Medulla oblongata (tissue), 1 donor: ENCODE measurements around the gene TEN1.
A peak's percentile ranks its signal among the peaks of the same experiment; 100 is the strongest.

ENCODE experiments used
- DNase-seq: peaks from one replicate; pipeline ENCODE4 v3.0.0-alpha.2; 2015; ENCODE audit errors: extremely low spot score

The TEN1 gene

GRCh38 chr17:75976175-75976848, 2.7 kb upstream of the TEN1 start:
- DNase-seq: no peak

DNA sequence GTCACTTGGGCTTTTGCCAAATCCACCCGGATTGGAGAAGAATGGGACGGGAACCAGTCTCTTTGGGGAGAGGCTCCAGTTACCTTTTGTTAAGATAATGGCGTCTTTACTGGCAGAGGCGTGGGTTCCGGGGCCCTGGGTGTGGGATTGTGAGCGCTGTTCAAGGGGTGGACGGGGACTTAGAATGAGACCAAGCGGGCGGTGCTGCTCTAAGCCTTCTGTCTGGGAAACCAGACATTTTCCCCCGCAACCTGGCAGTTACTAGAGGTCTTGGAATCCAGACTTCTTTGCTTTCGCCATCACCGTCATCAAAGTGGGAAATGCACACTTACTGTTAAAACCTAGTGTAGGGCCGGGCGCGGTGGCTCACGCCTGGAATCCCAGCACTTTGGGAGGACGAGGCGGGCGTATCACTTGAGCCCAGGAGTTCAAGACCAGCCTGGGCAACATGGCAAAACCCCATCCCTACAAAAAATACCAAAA, 706 bp downstream of the TEN1 start:
- no peak for DNase-seq

DNA sequence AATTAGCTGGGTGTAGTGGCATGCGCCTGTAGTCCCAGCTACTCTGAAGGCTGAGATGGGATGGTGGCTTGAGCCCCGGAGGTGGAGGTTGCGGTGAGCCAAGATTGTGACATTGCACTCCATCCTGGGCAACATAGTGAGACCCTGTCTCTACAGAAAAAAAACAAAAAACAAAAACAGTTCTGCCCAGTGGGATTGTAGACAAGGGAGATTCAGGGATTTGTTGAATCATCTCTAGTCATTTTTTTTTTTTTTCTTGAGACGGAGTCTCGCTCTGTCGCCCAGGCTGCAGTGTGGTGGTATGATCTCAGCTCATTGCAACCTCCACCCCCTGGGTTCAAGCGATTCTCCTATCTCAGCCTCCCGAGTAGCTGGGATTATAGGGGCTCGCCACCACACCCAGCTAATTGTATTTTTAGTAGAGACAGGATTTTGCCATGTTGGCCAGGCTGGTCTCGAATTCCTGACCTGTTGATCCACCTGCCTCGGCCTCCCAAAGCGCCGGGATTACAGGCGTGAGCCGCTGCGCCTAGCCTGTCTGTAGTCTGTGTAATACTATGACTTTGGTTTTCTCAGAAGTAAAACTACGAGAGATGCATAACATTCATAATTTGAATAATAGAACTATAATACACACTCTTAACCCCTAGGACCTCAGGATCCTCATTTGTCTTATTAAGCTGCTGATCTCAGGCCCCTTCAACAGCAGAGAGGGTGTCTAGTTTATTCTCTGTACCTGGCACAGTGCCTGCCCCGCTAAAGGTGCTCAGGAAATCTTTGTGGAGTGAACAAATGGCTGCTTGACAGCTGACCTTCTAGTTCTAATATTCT, 1.4 kb downstream of the TEN1 start:
- DNase-seq: no peak

DNA sequence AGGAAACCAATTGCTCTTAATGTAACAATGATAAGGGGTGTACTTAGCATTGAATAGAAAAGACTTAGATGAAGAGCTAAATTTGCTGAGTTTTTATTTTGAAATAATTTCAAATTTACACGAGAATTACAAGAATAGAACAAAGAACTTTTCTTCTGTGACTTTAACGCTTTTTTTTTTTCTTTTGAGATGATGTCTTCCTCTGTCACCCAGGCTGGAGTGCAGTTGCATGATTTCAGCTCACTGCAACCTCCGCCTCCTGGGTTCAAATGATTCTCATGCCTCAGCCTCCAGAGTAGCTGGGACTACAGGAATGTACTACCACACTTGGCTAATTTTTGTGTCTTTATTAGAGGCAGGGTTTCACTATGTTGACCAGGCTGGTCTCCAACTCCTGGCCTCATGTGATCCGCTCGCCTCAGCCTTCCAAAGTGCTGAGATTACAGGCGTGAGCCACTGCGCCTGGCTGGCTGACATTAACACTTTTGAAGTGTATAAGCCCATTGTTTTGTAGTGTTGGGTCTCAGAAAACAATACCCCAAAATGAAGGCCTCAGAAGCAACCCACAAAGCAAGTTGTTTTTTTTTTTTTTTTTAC, 2.1 kb downstream of the TEN1 start:
- no peak for DNase-seq

DNA sequence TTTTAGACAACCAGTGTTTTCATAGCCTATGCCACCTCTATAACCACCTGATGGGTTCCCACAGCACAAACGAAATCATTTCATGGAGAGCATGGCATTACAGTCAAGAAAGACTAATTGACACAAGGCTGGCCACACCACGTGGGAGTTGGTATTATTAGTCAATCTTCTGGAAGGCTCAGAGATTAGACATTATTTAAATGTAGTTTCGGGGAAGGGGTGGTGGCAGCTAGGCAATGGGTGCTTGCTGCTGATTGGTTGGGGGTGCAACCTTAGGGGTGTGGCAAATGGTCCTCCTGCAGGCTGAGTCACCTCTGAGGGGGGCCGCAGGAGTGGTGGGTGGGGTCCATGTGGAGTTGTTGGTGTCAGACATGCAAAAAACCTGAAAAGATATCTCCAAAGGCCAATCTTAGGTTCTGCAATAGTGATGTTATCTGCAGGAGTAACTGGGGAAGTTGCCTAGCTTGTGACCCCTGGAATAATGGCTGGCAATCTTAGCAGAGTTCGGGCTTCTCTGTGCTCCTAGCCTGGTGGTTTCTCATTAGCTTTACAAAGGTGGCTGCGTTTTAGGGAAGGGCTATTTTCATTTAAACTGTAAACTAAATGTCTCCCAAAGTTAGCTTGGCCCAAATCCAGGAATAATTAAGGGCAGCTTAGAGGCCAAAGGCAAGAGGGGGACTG, 4.6 kb downstream of the TEN1 start:
- no peak for DNase-seq

DNA sequence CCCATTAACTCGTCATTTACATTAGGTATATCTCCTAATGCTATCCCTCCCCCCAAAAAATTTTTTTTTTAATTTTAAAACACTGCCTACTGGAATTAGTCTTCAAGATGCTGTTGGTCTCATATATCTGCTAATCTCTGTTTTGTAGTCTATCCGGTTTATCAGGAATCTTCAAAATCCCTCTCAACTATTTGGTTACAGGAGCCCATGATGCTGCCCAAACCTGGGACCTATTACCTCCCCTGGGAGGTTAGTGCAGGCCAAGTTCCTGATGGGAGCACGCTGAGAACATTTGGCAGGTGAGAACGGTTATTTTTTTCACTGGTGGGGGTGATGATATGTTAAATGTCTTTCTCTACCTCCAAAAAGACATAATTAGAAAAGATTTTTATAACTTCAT, 6.9 kb downstream of the TEN1 start:
- no peak for DNase-seq

GRCh38 chr17:75987041-75987440, 8.0 kb downstream of the TEN1 start:
- no peak for DNase-seq

- DNase-seq: no peak
These were observed 12.4 kb downstream of the TEN1 start for GRCh38 chr17:75991396-75991795.

- no peak for DNase-seq
These were observed 15.8 kb downstream of the TEN1 start for GRCh38 chr17:75994802-75995370.

DNA sequence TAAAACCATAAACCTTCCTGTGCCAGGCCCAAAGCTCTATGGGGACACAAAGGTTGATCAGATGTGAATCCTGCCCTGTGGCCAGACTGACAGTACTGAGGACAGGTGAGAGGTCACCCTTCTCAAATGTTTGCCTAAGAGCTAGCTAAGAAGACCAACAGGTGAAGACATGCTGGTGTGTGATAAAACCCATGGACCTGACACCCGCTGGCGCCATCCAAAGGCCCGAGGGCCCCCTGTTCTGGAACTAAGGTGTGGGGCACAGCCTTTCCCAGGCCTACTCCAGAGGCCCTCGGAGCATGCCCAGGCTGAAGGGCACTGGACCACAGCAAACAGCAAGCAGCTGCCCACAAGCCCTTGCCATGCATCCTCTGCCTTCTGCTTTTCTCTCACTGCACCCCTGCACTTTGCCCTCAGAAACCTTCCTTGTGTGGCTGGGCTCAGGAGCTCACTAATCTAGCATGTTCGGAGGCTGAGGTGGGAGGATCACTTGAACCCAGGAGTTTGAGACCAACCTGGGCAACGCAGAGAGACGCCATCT, 16.4 kb downstream of the TEN1 start:
- no peak for DNase-seq

DNA sequence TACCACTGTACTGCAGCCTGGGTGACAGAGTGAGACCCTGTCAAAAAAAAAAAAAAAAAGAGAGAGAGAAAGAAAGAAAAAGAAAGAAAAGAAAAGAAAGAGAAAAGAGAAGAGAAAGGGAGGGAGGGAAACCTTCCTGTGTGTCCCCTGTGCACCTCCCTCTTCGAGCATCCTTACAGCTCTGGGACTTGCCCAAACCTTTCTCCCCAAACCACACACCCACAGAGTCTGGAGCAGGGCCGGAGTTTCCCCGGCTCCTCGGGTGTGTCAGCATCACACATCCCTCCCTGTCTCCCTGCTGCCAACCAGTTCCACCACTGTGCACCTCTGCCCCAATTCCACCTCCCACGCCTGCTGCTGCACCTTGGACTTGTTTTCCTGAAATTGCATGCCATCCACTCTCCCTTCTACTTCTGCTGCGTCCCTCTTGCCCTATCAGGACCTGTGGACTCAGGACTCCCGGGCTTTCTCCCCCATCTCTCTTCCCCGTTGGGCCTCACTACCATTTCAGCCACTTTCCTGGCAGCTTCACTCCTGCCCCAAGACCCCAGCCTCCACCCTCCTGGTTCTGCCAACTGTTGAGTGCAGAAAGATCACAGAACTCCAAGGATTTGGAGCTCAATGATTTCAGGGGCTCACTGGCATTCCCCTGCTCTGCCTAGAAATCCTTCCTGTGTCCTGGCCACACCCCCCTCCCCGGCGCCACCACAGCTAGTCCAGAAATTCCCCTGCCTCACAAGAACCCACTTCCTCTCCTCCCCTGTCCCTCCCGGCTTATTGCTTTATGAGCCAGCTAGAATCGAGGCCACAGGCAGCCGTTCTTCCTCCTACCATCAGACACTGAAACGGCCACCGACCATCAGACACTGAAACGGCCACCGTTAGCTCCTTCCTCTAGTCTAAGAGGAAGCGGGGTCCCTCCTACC, 17.9 kb downstream of the TEN1 start:
- DNase-seq: peak; percentile 48

GRCh38 chr17:75998327-75998795, 19.3 kb downstream of the TEN1 start:
- no peak for DNase-seq

DNA sequence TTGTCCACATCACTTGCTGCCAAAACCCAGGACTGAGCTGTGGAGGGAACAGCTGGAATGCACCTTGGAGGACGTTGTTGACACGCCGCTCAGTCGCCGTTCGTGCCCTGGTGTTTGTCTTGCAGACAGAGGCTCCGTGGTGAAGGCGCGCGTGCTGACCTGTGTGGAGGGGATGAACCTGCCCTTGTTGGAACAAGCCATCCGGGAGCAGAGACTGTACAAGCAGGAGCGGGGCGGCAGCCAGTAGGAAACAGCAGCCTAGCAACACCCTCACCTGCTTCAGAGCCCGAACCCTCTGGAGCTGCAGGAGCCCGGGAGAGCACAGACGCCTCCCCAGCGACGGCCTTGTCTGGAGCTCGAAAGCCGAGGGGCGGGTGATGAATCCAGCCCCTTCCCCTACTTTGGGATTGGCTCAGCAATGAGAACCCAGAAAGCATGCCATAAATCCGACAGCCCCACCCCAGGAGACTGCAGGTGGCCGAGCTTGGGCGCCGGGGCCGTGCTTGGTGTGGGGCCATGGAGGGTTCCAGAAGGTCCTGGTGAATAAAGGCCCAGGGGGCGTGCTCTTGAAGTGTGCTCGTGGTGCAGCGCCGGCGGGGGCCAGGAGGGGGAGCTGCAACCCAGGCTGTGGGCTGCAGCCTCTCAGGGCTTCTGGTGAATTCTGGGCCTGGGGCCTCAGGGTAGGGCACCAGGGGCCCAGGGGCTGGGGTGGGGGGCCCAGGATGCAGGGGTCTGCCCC, 21.1 kb downstream of the TEN1 start:
- no peak for DNase-seq

DNA sequence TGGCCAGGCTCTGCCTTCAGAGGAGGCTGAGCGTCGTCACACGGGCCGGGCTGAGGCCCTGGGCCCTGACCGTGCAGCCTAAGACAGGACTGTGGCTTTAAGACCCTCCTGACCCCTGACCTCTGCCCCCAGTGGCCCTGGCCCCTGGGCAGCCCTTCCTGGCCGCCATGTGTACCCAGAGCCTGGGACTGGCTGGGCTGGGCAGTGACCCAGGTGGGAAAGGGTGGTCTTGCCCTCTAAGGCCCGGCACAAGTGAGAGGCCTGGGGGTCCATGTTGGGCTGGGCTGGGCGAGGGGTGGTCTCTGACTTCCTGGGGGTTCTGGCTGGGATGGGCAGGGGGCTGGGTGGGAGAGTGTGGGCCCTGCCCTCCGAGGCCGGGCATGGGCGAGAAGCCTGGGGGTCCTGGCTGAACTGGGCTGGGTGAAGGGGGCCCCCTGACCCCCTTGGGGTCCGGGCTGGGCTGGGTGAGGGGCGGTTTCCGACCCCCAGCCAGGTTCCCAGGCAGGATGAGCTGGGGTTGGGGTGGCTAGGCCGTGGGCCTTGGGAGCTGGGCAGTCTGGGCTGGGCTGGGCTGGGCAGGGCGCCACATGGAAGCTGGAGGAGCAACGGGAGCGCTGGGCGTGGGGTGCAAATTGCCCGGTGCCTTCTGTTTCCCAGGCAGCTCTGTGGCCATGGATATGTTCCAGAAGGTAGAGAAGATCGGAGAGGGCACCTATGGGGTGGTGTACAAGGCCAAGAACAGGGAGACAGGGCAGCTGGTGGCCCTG, 21.9 kb downstream of the TEN1 start, which contains the start of gene CDK3:
Gene CDK3 (plus strand): TSS at position 101 of the 767 bp plus-strand sequence. CDS start 571 bp downstream, at position 672.
- no peak for DNase-seq

- no peak for DNase-seq
These were observed 23.1 kb downstream of the TEN1 start for GRCh38 chr17:76002100-76002499.

- no peak for DNase-seq
These were observed 24.9 kb downstream of the TEN1 start for GRCh38 chr17:76003915-76004314.

DNA sequence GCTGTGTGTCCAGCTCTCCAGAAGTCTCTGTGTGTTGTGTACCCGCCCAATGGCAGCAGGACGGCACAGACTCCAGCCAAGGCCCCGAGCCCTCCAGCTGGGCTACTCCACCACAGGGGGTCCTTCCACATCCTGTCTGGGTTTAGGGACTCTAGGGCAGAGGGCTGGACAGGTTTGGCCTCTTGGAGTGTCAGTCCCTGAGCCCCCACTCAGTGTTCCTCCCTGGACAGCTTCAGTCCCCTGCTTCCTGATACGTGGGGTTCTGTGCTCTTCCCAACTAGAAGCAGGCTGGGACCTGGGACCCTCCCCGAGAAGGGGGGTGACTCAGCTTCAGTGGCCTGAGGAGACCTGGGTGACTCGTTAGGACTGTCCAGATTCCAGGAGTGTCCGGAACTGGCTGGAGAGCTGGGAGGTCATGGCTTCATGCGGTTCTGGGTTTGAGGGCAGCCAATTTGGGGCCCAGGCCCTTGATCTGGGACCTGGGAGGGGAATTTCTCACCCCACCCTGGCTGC, 25.8 kb downstream of the TEN1 start:
- no peak for DNase-seq
